GM19395 (cell line): Measurements from ENCODE around the gene PACSIN2.
"Not testable (repeated sequence)": the region's sequence is repeated elsewhere in the genome, so short reads cannot be mapped to it uniquely, and the experiment has no call there.

Source experiments
- ATAC-seq: cut with Tn5 transposase; IDR thresholded peaks from one replicate; pipeline ENCODE4 v1.9.1; 2021; ENCODE audit warnings: mild to moderate bottlenecking, moderate library complexity; ENCODE audit not compliant: unreplicated experiment

The PACSIN2 gene

DNA sequence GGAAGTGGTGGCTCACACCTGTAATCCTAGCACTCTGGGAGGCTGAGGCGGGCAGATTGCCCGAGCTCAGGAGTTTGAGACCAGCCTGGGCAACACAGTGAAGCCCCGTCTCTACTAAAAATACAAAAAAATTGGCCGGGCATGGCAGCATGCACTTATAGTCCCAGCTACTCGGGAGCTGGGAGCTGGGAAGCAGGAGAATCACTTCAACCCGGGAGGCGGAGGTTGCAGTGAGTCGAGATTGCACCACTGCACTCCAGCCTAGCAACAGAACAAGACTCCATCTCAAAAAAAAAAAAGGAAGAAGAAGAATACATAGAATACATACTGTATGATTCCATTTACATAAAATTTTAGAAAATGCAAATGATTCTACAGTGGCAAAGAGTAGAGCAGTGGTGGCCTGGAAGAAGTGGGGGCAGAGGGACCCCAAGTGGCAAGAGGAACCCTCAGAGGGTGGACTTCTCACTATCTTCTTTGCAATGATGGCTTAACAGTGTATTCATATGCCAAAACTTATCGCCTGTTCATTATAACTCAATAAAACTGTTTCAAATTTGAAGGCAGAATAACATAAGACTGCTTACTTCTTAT lies 22.0 kb downstream of the PACSIN2 start:
- no peak for ATAC-seq

DNA sequence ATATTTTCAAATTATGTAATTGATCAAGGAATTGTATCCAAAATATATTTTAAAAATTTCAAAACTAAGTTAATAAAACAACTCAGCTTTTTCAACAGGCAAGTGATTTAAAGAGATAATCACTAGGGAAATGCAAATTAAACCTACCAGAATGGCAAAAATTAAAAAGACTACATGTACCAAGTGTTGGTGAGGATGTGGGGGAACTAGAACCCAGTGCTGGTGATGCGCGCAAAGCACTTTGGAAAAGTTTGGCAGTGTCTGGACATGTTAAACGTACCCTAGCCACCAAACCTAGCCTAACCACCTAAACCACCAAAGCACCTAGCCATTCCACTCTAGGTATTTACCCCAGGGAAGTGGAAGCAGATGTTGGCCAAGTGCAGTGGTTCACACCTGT lies 22.9 kb downstream of the PACSIN2 start:
- no peak for ATAC-seq

DNA sequence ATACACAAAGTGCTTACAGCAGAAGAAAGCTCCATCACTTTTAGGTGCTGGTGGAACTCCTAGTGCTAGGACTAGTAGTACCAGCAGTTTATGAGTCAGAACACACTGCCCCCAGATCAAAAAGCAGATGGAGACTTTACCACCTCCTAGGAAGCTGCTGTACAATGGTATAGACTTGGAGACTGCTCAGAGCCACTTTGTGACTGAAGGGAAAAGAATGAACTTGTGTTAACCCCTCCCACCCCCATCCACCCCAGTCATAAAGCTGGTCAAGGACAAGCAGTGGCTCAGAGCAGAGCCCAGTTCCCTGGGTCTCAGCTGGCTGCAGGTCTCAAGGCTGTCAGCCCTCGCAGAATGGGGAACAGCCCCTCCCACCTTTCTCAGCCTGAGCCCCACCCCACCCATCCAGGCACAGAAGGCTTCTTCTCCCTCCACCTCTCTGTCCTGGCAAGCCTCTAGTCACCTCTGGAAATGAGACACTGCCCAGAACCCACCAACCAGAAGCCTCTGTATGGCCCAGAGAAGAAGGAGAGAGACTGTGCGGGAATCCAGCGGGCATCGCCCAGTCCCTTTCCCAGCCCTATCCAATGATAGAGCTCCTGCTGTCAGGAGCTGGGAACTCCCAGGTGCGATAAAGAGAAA lies 23.8 kb downstream of the PACSIN2 start:
- no peak for ATAC-seq

DNA sequence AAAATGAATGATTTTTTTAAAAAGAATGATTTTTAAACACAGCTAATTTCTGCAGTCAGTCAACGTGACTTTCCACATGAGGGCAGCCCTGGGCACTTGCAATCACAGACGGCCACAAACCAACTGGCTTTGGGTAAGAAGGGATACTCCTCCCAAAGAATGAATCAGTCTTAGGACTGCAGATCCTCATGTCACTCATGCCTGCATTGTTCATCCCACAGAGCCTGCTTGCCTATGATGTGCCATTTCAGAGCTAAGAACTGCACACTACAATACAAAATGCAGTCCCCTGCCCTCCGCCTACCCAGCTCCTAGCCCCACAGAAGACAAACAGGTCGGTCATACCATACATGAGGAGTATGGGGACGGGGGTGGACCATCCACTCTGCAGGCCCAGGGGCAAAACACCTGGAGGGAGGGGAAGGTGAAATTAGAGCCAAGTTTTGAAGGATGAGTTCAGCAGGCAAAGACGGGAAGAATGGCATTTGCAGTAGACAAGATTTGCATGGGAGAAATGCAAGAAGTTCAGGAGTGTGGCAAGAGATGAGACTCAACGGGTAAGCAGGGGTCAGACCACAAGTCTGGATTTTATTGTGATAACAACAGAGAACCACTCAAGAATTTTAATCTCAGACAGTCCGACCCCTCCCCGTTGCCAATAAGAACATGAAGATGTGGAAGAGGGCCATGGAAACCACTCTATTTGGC lies 24.7 kb downstream of the PACSIN2 start:
- ATAC-seq: no peak

DNA sequence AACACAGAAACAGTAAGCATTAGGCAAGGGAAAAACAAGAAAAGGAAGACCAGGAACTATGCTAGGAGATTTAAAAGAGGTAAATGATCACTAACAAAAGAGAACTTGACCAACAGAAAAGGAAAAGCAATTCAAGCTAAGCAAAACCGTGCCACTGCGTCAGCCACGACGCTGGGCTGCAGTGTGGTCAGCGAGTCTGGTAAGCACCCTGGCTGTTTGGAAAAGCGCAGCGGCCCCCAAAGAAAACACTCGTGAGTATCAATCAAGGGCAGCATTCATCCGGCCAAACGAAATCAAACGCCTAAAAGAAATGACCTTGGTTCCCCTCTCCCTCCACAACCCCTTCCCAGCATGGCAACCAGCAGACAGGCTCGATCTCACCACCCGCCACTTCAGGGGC lies 28.8 kb downstream of the PACSIN2 start:
- ATAC-seq: no peak

DNA sequence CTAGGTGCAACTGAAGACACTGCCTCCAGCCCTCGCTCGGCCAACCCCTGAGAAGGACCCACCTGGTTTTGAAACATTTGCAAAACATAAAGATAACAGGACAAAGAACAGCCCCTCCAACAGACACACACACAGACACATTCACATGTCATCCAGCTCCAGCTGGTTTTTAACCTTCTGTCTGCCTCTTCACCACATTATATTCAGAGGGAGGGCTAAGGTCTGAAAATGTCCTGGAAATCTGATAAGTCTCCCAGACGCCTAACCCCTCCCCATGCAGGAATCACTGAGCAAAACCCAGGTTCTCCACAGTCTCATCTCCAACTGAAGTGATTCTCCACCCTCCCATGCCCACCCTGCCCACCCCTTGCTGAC lies 29.4 kb downstream of the PACSIN2 start:
- ATAC-seq: no peak

DNA sequence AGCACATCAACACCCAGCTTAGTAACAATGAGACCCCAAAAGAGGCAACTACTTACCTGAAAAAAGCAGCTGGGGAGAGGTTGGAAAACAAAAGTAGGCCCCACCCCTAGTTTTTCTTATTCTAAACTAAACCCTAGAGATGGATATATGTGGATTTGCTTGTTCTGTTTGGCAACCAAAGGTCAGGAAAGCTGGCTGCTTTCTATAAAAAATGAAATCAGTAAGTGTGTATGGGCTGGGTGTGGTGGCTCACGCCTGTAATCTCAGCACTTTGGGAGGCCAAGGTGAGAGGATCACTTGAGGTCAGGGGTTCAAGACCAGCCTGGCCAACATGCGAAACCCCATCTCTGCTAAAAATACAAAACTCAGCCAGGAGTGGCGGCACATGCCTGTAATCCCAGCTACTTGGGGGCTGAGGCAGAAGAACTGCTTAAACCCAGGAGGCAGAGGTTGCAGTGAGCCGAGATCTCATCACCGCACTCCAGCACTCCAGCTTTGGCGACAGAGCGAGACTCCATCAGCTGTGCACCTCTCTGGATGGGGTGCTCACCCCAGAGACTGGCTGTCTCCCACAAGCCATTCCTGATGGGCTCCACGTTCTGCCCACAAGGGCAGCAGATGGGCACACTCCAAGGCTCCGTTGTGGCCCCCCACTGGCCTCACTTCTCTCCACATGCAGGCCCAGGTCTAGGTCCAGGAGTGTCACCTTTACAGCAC lies 30.0 kb downstream of the PACSIN2 start:
- no peak for ATAC-seq

DNA sequence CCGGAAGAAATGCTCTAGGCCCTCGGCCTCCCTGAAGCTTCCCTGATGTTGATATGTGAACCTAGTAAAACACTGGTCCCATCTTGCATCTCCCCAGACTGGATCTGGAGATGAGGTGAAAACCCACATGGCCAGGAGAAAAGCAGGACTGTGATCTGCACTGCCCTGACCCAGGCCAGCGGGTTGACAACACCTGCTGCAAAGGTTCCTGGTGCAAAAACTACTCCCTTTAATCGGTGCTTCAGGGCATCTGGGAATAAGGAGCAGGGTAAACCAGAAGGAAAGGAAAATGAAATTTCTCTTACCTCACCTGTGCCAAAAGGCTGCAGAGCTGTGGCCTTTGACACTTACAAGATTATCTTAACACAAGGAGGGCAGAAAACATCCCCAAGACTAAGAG lies 30.6 kb downstream of the PACSIN2 start:
- no peak for ATAC-seq

DNA sequence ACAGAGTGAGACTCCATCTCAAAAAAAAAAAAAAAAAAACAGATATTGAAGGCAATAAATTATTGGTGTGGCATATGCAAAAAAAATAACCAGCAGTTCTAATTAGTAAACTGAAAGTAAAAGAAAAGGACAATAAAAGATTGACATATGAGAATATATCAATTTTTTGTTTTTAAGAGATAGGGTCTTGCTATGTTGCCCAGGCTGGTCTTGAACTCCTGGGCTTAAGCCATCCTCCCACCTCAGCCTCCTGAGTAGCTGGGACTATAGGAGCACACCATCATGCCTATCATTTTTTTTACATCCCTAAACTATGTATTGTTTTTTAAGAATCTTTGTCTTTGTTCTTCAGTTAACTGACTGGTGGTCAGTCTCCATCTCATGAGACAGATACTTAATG lies 31.5 kb downstream of the PACSIN2 start:
- ATAC-seq: no peak

DNA sequence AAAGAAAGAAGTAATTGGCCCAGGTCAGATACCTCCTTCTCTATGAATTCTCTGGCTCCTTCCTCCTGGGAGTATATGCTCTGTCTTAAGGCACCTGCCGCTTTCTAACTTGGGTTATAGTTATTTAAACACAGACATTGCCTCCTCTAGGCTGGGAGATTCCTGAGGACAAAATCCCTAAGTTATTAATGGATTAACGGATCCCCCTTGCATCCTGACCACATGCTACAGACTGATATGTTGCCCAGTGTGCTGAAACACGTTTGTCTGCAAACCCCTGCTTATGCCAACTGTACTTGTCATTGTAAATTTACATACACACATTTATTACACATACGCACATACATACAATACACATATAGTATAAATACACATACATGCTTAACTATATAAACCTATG lies 35.3 kb downstream of the PACSIN2 start:
- no peak for ATAC-seq

DNA sequence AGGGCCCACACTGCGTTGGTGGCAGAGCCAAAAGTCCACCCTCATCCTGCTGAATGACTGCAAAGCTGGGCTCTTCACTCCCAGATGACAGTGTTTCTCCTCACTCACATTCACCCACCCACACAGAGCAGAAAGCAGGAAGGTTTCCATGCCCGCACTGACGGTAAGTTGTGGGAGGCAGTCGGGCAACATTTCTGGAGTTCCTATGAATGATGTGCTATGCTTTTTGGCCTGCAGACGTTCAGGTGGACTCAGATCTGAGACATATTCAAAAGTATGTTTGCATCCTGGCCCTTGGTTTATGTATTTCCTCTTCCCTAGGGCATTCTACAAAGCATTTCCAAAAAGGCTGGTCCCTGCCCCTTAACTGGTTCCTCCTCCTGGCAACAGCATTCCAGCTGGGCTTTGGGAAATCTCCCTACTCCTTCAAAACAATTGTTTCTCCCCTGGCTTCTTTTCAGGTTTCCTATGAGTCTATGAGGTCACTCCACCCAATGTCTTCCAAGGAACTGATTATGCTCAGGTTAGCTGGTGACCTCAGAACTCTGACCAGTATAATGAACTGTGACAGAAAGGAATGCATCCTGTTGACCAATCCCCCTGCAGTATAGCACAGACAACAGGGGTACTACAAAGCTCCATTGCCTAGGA lies 36.4 kb downstream of the PACSIN2 start:
- ATAC-seq: no peak

DNA sequence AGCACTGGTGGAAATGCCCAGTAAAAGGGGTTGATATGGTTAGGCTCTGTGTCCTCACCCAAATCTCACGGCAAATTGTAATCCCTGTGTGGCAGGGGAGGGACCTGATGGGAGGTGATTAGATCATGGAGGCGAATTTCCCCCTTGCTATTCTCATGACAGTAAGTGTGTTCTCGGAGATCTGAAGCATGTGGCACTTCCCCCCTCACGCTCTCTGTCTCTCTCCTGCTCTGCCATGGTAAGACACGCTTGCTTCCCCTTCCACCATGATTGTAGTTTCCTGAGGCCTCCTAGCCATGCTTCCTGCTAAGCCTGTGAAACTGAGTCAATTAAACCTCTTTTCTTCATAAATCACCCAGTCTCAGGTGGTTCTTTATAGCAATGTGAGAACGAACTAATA lies 37.4 kb downstream of the PACSIN2 start:
- no peak for ATAC-seq

DNA sequence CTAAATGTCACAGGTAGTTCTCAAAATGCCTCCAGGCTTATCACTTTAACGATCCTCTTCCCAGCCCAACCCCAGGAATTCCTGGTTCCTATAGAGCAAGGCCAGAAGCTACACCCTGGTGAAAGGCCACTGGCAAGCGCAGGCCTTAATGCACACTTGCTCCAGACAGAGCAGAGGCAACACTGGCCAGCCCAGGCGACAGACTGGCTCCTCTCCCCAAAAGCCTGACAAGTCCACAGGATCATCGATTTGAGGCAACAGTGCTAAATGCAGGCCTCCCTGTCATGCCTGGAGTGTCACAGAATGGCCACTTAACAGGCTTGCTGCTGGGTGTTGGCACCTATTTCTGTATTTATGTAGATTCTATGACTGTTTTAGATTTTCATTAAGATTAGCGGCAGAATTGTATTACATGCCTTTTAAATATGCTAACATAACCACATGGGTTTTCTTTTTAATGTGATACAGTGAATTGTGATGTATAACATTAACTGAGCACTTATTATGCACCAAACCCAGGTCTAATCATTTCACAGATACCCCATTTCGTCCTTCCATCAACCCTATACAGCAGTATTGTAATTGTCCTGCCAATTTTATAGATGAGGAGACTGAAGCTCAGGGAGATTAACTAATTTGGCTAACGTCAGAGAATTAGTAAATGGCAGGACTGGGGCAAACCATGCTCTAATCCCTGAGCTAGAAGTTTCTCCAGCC lies 38.6 kb downstream of the PACSIN2 start:
- no peak for ATAC-seq

DNA sequence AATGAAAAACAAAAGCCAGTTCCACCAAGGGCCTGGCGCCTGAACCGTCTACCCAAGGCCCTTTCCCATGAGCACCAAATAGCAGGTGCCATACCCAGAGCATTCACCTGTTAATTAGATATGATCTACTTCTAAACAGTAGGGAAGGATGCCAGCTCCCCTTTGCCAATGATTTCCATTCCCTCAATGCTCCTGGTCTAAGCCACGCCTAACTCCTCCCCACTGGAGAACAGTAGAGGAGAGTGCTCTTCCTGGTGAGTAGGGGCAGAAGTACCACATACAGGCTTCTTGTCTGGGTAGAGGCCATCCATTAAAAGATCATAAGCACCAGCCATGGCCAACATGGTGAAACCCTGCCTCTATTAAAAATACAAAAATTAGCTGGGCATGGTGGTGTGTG lies 40.7 kb downstream of the PACSIN2 start:
- ATAC-seq: no peak

DNA sequence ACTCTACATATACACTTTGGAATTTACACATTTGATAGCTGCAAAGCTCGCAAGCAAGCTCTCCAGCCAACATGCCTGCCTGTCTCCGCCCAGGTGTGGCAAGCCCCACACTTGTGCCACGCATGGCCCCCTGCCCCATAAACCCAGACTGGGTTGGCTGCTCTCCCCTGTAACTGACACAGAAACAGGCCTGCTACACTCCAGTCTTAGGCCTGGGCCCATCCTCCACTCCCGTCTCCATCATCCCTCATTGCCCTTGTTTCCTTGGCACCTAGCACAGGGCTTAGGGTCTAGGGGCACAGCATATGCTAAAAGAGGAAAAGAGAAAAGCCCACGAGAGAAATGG lies 41.4 kb downstream of the PACSIN2 start:
- no peak for ATAC-seq

DNA sequence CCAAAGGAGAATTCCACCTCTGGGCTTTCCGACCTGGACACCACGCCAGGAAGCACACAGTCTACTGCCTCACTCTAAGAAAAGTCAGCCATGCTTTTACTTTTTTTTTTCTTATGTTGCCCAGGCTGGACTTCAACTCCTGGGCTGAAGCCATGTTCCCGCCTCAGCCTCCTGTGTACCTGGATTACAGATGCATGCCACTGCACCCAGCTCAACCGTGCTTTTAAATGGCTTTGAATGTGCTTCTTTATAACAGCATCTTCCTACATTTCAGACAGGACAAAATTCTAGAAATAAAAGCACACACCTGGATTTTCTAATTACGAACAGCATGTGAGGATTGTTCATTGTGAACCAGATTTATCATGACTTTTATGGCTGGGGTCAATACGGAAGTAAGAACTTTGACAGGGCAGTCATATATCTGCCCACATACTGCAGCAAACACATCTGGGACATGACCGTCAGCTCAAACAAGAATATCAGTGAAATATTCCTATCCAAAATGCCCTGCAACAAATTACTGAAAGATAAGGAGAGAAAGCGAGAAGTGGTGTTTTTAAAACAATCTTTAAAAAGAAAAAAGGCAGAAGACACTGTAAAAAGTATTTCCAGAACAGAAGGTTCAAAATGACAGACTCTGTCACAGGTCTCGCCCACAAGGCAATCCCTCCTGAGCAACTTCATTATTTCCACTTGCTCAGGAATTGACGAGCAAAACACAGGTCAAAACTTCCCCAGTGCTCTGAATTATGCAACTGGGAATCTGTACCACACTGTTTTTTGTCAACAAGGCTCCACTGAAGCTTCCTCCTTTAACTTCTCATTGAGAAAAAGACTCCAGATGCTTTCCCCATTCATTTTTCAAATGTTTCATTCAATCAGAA lies 42.1 kb downstream of the PACSIN2 start:
- no peak for ATAC-seq

DNA sequence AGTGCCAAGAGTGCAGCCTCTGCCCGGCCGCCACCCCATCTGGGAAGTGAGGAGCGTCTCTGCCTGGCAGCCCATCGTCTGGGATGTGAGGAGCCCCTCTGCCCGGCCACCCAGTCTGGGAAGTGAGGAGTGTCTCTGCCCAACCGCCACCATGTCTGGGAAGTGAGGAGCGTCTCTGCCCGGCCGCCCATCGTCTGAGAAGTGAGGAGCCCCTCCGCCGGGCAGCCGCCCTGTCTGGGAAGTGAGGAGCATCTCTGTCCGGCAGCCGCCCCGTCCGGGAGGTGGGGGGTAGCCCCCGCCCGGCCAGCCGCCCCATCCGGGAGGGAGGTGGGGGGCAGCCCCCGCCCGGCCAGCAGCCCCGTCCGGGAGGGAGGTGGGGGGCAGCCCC lies 43.5 kb downstream of the PACSIN2 start:
- not testable (repeated sequence) for ATAC-seq

DNA sequence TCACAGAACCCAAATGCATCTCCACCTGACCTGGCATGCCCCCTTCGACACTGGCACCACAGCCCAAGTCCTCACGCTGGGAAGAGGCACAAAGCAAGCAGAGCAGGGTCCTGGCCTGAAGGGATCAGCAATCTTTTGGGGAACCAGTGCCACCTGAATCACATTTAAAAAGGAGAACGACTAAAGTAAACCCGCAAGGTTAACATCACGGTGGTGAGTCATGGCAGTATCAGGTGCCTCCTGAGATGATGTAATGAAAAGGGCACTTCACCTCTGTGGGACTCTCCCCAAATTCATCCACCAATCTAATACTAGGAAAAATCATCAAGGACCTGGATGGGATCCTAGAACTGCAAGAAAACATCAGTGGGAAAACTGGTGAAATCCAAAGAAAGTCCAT lies 44.9 kb downstream of the PACSIN2 start:
- no peak for ATAC-seq

DNA sequence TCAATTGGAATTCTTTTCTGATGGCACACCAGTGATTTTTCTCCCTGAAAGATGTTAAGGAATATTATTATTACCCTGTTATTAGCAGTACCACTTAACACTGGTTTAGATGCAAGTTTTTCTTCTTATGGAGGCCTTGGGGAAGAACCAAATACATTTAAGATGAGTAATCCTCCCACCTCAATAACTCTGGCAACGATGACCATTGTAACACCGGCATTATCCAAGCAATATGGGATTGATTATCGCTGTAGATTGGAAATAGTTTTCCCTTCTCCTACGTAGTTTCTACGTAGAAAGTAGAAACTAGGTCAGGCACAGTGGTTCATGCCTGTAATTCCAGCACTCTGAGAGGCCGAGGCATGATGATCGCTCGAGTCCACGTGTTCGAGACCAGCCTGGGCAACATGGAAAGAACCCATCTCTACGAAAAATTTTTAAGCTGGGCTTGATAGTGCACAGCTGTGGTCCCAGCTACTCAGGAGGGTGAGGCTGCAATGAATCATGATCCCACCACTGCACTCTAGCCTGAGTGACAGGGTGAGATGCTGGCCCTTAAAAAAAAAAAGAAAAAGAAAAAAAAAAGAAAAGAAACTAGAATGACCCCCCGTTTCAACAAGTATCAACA lies 45.5 kb downstream of the PACSIN2 start:
- no peak for ATAC-seq
